Breast epithelium (tissue), 4 donors: Measurements from ENCODE around the gene ADARB1. TPM values are rescaled to one million over a fixed set of nuclear protein-coding genes. Genes with fewer than 3 reads are reported as not detected.

Experiments used
- DNase-seq, 2 donors: peaks; one replicate each; pipeline ENCODE4 v3.0.0-alpha.2; 2019; ENCODE audit warnings: low spot score in 2 of 2
- H3K27ac ChIP-seq, 2 donors: fragments of 200-600 bp; sonication (generic) in 1 of 2; one replicate each; pipeline ENCODE4 v1.5.1; 2016 to 2019; ENCODE audit warnings: mild to moderate bottlenecking in 1 of 2
- H3K27me3 ChIP-seq, 2 donors: fragments of 200-600 bp; sonication (generic) in 1 of 2; one replicate each; pipeline versions ENCODE4 v1.5.1 to v1.6.0; 2017 to 2019; ENCODE audit warnings: control low read depth in 1 of 2, mild to moderate bottlenecking in 1 of 2
- H3K36me3 ChIP-seq: fragments of 200-600 bp; one replicate; pipeline ENCODE4 v1.5.1; 2019
- H3K4me1 ChIP-seq, 2 donors: fragments of 200-600 bp; sonication (generic); one replicate each; pipeline ENCODE4 v1.5.1; 2016 to 2019; ENCODE audit warnings: control low read depth in 1 of 2
- H3K4me3 ChIP-seq, 3 donors: fragments of 200-600 bp; sonication (generic); 1 replicate in 2 of 3; 2 replicates in 1 of 3; pipeline ENCODE4 v1.5.1; 2016 to 2019; ENCODE audit warnings: mild to moderate bottlenecking in 3 of 3, moderate library complexity in 2 of 3
- H3K9me3 ChIP-seq, 2 donors: fragments of 200-600 bp; sonication (generic) in 1 of 2; one replicate each; pipeline ENCODE4 v1.5.1; 2016 to 2019; ENCODE audit warnings: control low read depth in 1 of 2
- CTCF ChIP-seq, 3 donors: fragments of 450-650 bp; IDR thresholded peaks; one replicate each; pipeline ENCODE4 v1.5.1; 2016 to 2017; ENCODE audit warnings: antibody characterized with exemption in 3 of 3, mild to moderate bottlenecking in 3 of 3, moderate library complexity in 3 of 3
- POLR2A ChIP-seq: fragments of 450-650 bp; IDR thresholded peaks from one replicate; pipeline ENCODE4 v1.6.1; 2016; ENCODE audit warnings: antibody characterized with exemption, mild to moderate bottlenecking, moderate library complexity
- POLR2AphosphoS5 ChIP-seq, 3 donors: sonication (generic); formaldehyde crosslinking; IDR thresholded peaks; one replicate each; pipeline ENCODE4 v1.6.1; 2017; ENCODE audit warnings: antibody characterized with exemption in 3 of 3
- intact Hi-C: fragments of 100-400 bp; cut with DNase I; formaldehyde crosslinking; loops from one replicate; pipeline ENCODE4 v1.15.1; 2023; ENCODE audit warnings: low total_unique reads
- total RNA-seq, 3 donors: library from RNA; depleted of rRNA; stranded (reverse); fragments of >200 nt; gene quantifications; one replicate each; pipeline ENCODE4 v1.1.0, GENCODE V29; 2016

Gene ADARB1
- total RNA-seq, 3 donors from 2014 or later = 19.9 to 21.3 (median 20.0) TPM

GRCh38 chr21:45087022-45087823 is 12.8 kb downstream of the ADARB1 start:
- no peak overlapping the region for H3K27ac ChIP-seq
- intact Hi-C loops = no loop called here

GRCh38 chr21:45088116-45088515 is 13.7 kb downstream of the ADARB1 start:
- H3K27ac ChIP-seq = no peak overlapping the region
- no peaks in the 10 kb centered on the region for H3K27me3 ChIP-seq
- intact Hi-C loops = no loop called here
- no peaks in the 10 kb centered on the region for H3K4me1 ChIP-seq
- no peaks in the 10 kb centered on the region for H3K36me3 ChIP-seq
- H3K4me3 ChIP-seq = no peak overlapping the region
- no peaks in the 10 kb centered on the region for H3K9me3 ChIP-seq
- no peak for DNase-seq
- TF ChIP-seq CTCF (IDR thresholded peaks at IDR 0.05) (no peak), POLR2AphosphoS5 (IDR thresholded peaks at IDR 0.05) (no peak), POLR2A (no peak)

More at GRCh38 chr21:45087022-45087823, 12.8 kb downstream of the ADARB1 start:
- no peaks in the 10 kb centered on the region for H3K36me3 ChIP-seq
- DNase-seq = no peak
- no peaks in the 10 kb centered on the region for H3K9me3 ChIP-seq
- TF ChIP-seq POLR2AphosphoS5 (IDR thresholded peaks at IDR 0.05) (no peak), POLR2A (no peak), CTCF (IDR thresholded peaks at IDR 0.05) (no peak)
- no peaks in the 10 kb centered on the region for H3K27me3 ChIP-seq
- no peaks in the 10 kb centered on the region for H3K4me1 ChIP-seq
- H3K4me3 ChIP-seq = no peak overlapping the region

GRCh38 chr21:45088729-45089128 is 14.3 kb downstream of the ADARB1 start:
- H3K36me3 ChIP-seq = no peaks in the 10 kb centered on the region
- TF ChIP-seq POLR2A (no peak), CTCF (IDR thresholded peaks at IDR 0.05) (no peak), POLR2AphosphoS5 (IDR thresholded peaks at IDR 0.05) (no peak)
- no peak overlapping the region for H3K4me3 ChIP-seq
- H3K27me3 ChIP-seq = no peaks in the 10 kb centered on the region
- intact Hi-C loops = no loop called here
- H3K9me3 ChIP-seq = no peaks in the 10 kb centered on the region
- DNase-seq = no peak
- H3K4me1 ChIP-seq = no peaks in the 10 kb centered on the region
- no peak overlapping the region for H3K27ac ChIP-seq

- no peak for DNase-seq
- H3K4me3 ChIP-seq = no peak overlapping the region
- intact Hi-C loops = no loop called here
- H3K27ac ChIP-seq = no peak overlapping the region
- no peaks in the 10 kb centered on the region for H3K9me3 ChIP-seq
- H3K4me1 ChIP-seq = no peaks in the 10 kb centered on the region
- no peak for TF ChIP-seq POLR2A
- TF ChIP-seq CTCF (IDR thresholded peaks at IDR 0.05) = no peak
- TF ChIP-seq POLR2AphosphoS5 (IDR thresholded peaks at IDR 0.05) = no peak
- H3K27me3 ChIP-seq = no peaks in the 10 kb centered on the region
- no peaks in the 10 kb centered on the region for H3K36me3 ChIP-seq
Measured at GRCh38 chr21:45089964-45090363, 15.6 kb downstream of the ADARB1 start.

GRCh38 chr21:45090966-45091365 is 16.6 kb downstream of the ADARB1 start:
- H3K27ac ChIP-seq = no peak overlapping the region
- TF ChIP-seq POLR2A (no peak), POLR2AphosphoS5 (IDR thresholded peaks at IDR 0.05) (no peak), CTCF (IDR thresholded peaks at IDR 0.05) (no peak)
- H3K36me3 ChIP-seq = no peaks in the 10 kb centered on the region
- no peaks in the 10 kb centered on the region for H3K27me3 ChIP-seq
- no peaks in the 10 kb centered on the region for H3K4me1 ChIP-seq
- intact Hi-C loops = no loop called here
- DNase-seq = no peak
- H3K4me3 ChIP-seq = no peak overlapping the region
- H3K9me3 ChIP-seq = no peaks in the 10 kb centered on the region
